ENCODE results near the gene SLC2A9. TPM values are rescaled to one million over a fixed set of nuclear protein-coding genes. Genes with fewer than 3 reads are reported as not detected.

SLC2A9 gene
- total RNA-seq, 2 donors from 2014 or later: 0.95 to 1.9 TPM

GRCh38 chr4:9936129-9936644 is 85.1 kb downstream of the SLC2A9 start:
- Histone ChIP-seq H3K27ac (ENCODE audit: low read depth, low read length) (no peak overlapping the region), H3K27me3 (ENCODE audit: control insufficient read depth, insufficient read depth, low read length, poor library complexity, severe bottlenecking) (peaks cover 16% of the 10 kb centered on the region), H3K4me1 (ENCODE audit: control insufficient read depth, insufficient read depth, low read length) (no peaks in the 10 kb centered on the region), H3K36me3 (ENCODE audit: control insufficient read depth, insufficient read depth, low read length) (no peaks in the 10 kb centered on the region), H3K9ac (ENCODE audit: extremely low read depth, low read length, poor library complexity, severe bottlenecking) (no peak overlapping the region), H3K9me3 (ENCODE audit: control insufficient read depth, low read length) (no peaks in the 10 kb centered on the region), H3K4me3 (ENCODE audit: low read length) (no peak overlapping the region)
- Mint-ChIP-seq H3K27ac (no peak overlapping the region), H3K9me3 (no peaks in the 10 kb centered on the region), H3K4me1 (no peaks in the 10 kb centered on the region), H3K36me3 (ENCODE audit: low read depth) (no peaks in the 10 kb centered on the region), H3K27me3 (ENCODE audit: insufficient read depth) (peaks cover 8% of the 10 kb centered on the region), H3K4me3 (no peak overlapping the region)
- no peak for DNase-seq
- WGBS, 2 experiments (ENCODE audit: insufficient coverage in 1 of 2, insufficient read length in 1 of 2): 84 to 91% methylated on average over 5 of the region's 5 CpGs
- TF ChIP-seq CTCF (conservative IDR thresholded peaks at IDR 0.05): no peak

- no peak overlapping the region for H3K4me3 Mint-ChIP-seq
- peaks cover 16% of the 10 kb centered on the region for H3K27me3 Mint-ChIP-seq (ENCODE audit: insufficient read depth)
- Histone ChIP-seq H3K27me3 (ENCODE audit: control insufficient read depth, insufficient read depth, low read length, poor library complexity, severe bottlenecking) (peaks cover 16% of the 10 kb centered on the region), H3K36me3 (ENCODE audit: control insufficient read depth, insufficient read depth, low read length) (no peaks in the 10 kb centered on the region), H3K9me3 (ENCODE audit: control insufficient read depth, low read length) (no peaks in the 10 kb centered on the region), H3K4me3 (ENCODE audit: low read length) (no peak overlapping the region), H3K27ac (ENCODE audit: low read depth, low read length) (no peak overlapping the region), H3K9ac (ENCODE audit: extremely low read depth, low read length, poor library complexity, severe bottlenecking) (no peak overlapping the region), H3K4me1 (ENCODE audit: control insufficient read depth, insufficient read depth, low read length) (no peaks in the 10 kb centered on the region)
- H3K36me3 Mint-ChIP-seq (ENCODE audit: low read depth): no peaks in the 10 kb centered on the region
- 84 to 100% methylated on average over 1 of the region's 1 CpG for WGBS, 2 experiments (ENCODE audit: insufficient coverage in 1 of 2, insufficient read length in 1 of 2)
- no peak for TF ChIP-seq CTCF (conservative IDR thresholded peaks at IDR 0.05)
- H3K9me3 Mint-ChIP-seq: no peaks in the 10 kb centered on the region
- no peaks in the 10 kb centered on the region for H3K4me1 Mint-ChIP-seq
- H3K27ac Mint-ChIP-seq: no peak overlapping the region
- DNase-seq: no peak
Observed at GRCh38 chr4:9933956-9934355, 87.3 kb downstream of the SLC2A9 start.

GRCh38 chr4:9933184-9933583 is 88.1 kb downstream of the SLC2A9 start:
- Histone ChIP-seq H3K9ac (ENCODE audit: extremely low read depth, low read length, poor library complexity, severe bottlenecking) (no peak overlapping the region), H3K9me3 (ENCODE audit: control insufficient read depth, low read length) (no peaks in the 10 kb centered on the region), H3K36me3 (ENCODE audit: control insufficient read depth, insufficient read depth, low read length) (no peaks in the 10 kb centered on the region), H3K4me1 (ENCODE audit: control insufficient read depth, insufficient read depth, low read length) (no peaks in the 10 kb centered on the region), H3K27ac (ENCODE audit: low read depth, low read length) (no peak overlapping the region), H3K27me3 (ENCODE audit: control insufficient read depth, insufficient read depth, low read length, poor library complexity, severe bottlenecking) (peaks cover 16% of the 10 kb centered on the region), H3K4me3 (ENCODE audit: low read length) (no peak overlapping the region)
- DNase-seq: no peak
- no peaks in the 10 kb centered on the region for H3K9me3 Mint-ChIP-seq
- H3K4me3 Mint-ChIP-seq: no peak overlapping the region
- WGBS, 2 experiments (ENCODE audit: insufficient coverage in 1 of 2, insufficient read length in 1 of 2): 69 to 82% methylated on average over 2 to 4 of the region's 4 CpGs
- TF ChIP-seq CTCF (conservative IDR thresholded peaks at IDR 0.05): no peak
- H3K4me1 Mint-ChIP-seq: no peaks in the 10 kb centered on the region
- peaks cover 16% of the 10 kb centered on the region for H3K27me3 Mint-ChIP-seq (ENCODE audit: insufficient read depth)
- no peaks in the 10 kb centered on the region for H3K36me3 Mint-ChIP-seq (ENCODE audit: low read depth)
- H3K27ac Mint-ChIP-seq: no peak overlapping the region

Data from endodermal cell (in vitro differentiated cells).